Ovary (tissue), 3 donors: Measurements from ENCODE around the gene USP31.

ENCODE experiments used
- CTCF ChIP-seq, 3 donors: fragments of 450-650 bp in 2 of 3; fragments of 200-600 bp in 1 of 3; IDR thresholded peaks; one replicate each; pipeline versions ENCODE4 v1.5.1 to v1.8.0; 2016 to 2022; ENCODE audit warnings: antibody characterized with exemption in 3 of 3, mild to moderate bottlenecking in 1 of 3
- POLR2A ChIP-seq: fragments of 450-650 bp; IDR thresholded peaks from one replicate; pipeline ENCODE4 v1.6.1; 2017; ENCODE audit warnings: antibody characterized with exemption, mild to moderate bottlenecking, moderate library complexity
- donor health status: DM: no; HTN: no; CAD: no.

GRCh38 chr16:23035240-23035639 lies 114.0 kb downstream of the USP31 start:
- TF ChIP-seq CTCF (IDR thresholded peaks at IDR 0.05) (no peak), POLR2A (no peak)
